DMS 273 treated with DMSO at 0.1 percent for 48 hours (cell line): Measurements from ENCODE around the gene PRKCE.
"Not testable (repeated sequence)": the region's sequence is repeated elsewhere in the genome, so short reads cannot be mapped to it uniquely, and the experiment has no call there.

Experiments
- DNase-seq: peaks from one replicate; lab custom pipeline; 2025; lab: John Stamatoyannopoulos, UW

Gene PRKCE

DNA sequence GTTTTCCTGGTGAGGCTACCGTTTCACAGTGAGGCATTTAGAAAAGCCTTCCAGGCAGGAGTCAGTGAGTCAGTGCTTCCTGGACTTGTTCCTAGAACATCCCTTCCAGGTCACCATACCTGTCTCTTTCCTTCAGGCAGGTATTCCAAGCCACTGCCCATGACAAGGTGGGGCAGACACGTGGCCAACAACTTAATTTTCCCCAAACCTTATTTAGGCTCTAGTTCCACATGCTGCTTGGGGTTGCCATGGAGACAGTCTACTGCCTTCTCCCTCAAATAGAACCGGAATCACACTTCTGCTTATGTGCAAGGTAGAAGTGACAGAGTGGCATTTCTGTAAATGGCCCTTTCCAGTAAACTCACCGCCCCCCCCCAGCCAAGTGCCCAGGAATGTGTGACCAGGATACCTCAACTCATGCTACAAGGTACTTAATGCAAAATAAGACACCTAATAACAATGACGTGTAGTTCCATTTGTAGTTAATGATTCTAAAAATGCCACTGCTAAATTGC lies 258.3 kb downstream of the PRKCE start:
- DNase-seq: no peak

DNA sequence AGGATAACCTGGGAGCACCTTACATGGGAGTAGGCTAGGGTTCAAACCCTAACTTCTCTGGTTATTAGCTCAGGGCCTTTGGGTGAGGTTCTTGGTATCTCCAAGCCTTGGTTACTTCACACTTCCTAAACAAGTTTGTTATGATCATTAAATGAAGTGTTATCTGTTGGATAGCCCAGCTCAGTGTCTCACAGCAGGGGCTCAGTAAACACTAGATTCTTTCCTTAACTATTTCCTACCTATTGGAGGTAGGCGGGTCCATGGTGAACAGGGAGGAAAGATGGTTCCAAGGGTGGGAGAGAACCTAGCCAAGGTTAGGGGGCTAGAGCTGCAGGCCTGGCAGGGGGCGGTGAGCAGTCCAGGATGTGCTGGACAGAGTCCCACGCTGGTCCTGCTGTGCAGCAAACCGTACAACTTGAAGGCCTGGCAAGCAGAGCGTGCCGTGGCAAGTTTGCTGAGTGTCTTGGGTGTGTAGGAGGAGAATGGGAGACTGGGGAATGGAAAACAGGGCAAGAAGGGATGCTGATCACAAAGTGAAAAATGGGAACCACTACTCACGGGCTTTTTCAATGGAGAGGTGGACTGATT lies 259.1 kb downstream of the PRKCE start:
- DNase-seq: no peak

DNA sequence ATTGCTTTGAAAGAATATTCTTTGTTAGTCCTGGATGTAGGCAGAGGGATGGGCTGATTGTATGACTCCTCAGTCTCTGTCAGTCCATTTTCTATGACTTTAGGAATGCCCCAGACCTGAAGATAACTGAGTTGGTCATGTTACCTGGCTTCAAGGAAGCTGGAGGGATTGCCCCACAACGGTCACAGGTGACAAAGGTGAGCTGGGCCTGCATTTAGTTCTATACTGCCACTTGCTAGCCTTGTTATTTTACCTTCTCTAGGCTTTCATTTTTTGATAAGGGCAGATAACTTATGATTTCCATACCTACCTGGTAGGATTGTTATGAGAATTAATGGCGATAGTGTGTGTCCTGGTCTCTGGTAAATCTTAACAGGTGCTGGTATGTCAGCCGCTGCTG lies 260.1 kb downstream of the PRKCE start:
- no peak for DNase-seq

DNA sequence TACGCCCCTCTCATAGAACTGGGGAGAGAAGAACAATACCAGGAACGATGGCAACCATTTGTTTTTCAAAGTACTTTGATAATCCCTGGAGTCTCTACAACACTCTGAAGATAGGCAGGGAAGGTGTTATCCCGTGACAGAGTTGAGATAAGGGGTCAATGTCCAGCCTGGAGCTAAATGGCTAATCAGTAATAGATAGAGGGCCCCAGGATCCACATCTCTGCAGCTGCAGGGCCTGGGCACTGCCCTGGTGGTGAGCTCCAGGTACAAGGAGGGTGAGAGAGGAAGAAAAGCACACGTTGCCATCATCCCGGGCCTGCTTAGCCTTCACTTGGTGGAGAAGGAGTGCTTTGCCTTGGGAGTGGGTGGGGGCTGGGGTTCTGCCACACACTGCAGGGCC lies 260.6 kb downstream of the PRKCE start:
- DNase-seq: no peak

DNA sequence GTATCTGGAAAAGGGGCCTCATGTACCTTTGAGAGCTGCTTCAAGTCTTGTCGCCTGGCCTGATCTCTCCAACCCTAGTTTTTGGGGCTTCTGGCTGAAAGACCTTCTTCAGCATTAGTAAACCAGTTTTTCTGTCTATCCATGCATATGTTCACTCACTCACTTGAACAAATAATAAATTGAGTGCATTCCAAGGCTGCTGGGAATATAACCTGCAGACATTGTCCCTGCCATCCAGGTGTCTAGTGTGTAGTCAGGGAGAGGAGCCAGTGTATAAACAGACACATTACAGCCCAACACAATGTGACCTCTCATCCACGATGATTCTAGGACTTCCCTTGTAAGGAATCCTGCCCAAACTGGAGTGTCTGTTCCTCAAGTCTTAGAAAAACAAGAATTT lies 262.1 kb downstream of the PRKCE start:
- DNase-seq: no peak

DNA sequence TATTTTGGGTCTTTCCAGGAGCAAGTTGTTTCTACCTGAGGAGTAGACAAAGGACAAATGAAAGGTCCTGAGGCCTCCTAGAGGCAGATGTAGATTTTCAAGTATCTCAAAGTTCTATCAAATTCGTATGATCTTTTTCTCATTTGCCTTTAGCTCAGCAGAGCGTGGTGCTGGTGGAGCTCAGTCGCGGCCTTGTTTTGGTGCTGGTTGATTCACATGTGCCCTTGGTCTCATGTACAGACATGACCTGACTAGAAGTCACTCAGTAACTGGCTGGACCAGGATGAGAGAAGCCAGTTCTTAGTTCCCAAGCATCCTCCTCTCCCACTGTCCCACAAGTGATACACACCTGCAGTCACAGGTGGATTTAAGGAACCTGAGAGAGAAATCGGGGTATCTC lies 264.0 kb downstream of the PRKCE start:
- no peak for DNase-seq

DNA sequence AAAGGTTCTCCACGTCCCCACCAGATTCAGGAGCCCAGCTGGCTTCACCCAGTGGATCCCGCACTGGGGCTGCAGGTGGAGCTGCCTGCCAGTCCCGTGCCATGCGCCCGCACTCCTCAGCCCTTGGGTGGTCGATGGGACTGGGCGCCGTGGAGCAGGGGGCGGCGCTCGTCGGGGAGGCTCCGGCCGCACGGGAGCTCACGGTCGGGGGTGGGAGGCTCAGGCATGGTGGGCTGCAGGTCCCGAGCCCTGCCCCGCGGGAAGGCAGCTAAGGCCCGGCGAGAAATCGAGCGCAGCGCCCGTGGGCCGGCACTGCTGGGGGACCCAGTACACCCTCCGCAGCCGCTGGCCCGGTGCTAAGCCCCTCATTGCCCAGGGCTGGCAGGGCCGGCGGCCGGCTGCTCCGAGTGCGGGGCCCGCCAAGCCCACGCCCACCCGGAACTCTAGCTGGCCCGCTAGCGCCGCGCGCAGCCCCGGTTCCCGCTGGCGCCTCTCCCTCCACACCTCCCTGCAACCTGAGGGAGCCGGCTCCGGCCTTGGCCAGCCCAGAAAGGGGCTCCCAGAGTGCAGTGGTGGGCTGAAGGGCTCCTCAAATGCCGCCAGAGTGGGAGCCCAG lies 266.2 kb downstream of the PRKCE start:
- DNase-seq: not testable (repeated sequence)

DNA sequence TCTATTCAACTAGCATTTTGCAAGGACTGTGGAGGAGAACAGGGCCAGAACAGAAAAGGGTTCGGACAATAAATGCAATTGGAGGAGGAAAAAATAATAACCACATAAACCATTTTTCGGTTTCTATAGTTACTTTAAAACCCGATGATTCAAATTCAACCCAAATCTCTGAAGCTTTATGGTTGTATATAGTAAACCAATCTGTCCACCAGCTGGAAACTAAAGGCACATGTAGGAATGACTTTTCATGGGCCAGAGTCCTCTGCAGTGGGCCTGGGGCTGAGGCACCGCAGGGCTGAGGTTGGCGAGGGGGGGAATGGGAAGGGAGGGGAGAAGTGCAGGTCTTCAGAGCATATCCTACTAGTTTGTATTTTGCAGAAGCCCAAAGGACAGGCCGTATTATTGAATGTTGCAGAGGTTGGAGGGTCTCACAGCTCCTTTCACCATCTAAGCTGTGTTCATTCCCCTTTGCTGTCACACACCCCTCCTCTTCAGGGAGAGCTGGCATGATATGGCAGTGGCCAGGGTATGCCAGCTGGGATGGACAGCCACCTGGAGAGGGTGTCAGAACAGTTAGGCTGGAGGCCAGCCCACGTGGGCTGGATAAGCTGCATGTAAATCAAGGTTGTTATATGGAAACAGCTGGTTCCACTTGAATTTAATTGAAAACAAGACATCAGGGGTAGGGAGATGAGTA lies 267.1 kb downstream of the PRKCE start:
- DNase-seq: peak; percentile 67

DNA sequence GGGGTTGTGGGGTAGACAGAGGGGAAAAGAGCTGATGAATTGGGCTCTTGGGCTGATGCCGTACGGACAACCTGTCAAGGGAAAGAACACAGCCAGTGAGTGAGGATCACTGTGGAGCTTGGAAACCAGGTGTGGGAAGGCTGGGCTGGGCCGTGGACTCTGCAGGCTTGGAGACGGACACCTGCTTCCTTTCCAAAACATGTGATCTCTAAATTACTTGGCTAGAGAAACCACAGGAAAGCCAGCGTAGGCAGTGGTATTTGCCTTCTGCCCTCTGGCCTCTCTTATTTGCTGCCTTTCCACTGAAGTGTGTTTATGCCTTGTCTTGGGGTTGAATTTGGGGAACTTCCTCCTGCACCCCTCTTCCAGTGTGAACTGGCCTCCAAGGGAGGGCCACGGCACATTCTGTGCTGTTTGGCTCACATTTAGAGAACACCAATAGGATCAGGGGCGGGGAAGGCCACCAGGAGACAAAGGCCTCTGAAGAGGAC lies 267.7 kb downstream of the PRKCE start:
- DNase-seq: no peak

DNA sequence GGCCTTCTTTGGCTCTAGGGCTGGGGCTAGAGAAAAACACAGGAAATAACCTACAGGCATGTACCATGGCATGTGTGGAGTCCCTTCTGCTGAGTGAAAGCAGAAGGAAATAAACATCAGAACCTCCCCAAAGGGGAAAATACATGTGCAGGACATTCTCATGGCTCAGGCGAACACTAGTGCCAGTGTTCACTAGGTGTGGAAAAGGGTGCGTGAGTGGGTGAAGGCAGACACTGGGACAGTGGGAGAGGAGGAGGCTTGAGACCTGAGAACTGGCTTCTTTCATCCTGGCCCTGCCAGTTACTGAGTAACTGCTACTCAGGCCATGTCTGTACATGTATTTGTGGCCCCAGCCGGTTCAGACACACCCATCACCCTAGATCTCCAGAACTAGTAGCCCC lies 268.2 kb downstream of the PRKCE start:
- no peak for DNase-seq

DNA sequence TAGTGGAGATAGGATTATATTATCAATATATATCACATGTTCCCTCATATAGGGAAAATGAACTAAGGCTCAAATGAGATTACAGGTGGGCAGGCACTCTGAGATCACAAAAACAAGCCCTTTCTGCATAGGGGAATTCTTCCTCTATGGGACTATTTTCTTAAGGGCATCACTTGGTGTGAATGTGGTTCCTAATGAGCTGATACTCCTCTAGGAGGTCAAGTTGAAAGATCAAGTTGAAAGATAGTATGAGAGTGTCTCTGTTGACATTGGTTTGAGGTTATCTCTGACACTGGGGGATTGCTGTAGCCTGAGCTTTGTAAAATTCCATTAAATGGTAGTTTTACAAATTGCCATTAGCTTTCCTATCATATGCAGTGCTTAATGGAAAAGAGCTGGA lies 270.4 kb downstream of the PRKCE start:
- DNase-seq: no peak

DNA sequence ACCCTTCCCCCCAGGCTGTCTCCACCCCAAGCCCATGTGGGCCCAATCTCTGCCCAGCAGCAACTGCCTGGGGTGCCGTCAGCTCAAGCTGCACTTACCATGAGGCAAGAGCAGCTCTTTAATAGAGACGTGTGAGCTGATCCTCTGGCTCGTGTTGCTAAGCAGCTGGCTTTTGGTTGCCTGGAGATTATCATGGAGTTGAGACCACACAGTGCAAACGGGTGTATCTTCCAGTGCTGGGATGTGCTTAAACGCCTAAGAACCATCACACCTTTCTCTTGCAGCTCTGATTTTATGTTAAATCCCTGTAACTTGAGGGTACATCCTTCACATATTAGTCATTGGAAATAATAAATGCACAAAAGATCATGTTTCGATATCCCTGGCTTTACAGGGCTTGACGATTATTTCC lies 271.1 kb downstream of the PRKCE start:
- peak; percentile 80 for DNase-seq

DNA sequence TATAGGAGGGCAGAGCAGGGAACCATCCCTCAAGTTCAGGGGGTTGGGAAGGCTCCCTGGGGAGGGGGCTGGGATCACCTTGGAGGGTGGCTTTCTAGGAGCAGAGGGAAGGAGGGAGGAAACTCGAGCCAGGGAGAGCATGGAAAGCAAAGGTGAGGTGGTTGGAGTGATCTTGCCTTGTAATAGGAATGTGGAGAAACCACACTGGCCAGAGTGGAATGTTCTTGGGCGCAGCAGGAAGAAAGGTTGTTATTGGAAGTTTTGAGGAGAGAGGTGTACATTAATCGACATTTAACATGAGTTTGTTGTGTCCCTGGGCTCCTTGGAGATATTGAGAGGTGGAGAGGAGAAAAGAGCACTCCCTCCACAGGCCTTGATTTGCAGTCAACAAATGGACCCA lies 272.2 kb downstream of the PRKCE start:
- no peak for DNase-seq

DNA sequence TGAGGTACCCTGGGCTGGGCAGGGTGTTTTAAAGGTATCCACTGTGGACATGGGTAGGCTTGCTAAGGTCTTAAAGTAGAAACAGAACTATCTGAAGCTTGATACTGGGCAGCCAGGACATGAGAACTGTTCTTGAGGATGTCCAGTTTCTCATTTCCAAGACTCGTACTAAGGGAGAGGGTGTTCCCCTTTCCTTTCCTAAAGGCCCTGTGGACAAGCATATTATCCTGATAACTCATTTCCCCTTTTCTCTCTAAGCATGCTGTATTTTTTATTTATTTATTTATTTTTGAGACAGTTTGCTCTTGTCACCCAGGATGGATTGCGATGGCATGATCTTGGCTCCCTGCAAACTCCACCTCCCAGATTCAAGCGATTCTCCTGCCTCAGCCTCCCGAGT lies 273.6 kb downstream of the PRKCE start:
- no peak for DNase-seq

DNA sequence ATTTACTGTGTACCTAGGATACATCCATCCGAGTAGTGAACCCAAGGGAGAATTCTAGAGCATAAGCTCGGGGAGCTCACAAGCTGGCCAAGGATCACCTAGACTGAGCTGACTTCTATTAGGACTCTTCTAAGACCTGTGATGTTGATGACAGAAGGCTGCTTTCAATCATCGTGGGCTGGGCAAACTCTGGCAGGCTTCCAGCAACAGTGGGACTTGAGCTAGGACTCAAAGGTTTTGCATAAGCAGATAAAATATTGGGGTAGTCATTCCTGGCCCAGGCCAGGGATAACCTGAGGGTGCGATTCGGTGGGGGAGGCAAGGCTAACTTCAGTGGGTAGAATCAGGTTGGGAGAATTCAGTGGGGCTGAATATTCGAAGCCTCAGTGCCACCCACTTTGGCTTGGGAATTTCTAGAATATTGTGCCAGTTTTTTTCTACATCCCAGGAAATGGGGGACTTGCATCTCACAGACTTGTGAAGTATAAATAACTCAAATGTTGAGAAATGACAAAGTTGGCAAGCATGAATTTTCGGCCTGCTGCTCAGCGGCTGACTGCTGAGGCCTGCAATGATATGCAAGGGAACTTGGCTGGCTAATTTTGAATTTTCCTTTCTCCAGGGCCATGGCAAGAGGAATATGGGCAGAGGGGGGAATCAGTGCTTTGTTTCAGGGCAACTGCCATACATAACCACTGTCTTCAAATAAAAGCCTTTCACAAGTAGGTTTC lies 274.3 kb downstream of the PRKCE start:
- DNase-seq: no peak

DNA sequence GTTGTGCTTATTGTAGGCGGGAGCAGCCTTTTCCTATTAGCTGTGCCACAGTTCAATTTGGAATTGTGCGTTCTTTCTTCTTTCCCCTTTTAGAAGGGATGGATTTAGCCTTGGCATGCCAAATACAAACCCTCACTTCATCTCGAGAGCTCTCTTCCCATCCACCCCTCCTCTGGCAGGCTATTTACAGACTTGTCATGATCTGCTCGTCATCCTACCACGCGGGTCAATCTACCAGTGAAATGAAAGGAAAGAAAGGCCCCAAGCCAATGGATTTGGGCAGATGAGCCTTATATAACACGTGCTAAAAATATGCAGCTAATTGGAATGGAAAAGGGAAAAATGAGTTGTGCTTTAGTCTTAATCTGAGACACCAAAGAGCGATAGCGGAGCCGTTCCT lies 277.5 kb downstream of the PRKCE start:
- DNase-seq: no peak

DNA sequence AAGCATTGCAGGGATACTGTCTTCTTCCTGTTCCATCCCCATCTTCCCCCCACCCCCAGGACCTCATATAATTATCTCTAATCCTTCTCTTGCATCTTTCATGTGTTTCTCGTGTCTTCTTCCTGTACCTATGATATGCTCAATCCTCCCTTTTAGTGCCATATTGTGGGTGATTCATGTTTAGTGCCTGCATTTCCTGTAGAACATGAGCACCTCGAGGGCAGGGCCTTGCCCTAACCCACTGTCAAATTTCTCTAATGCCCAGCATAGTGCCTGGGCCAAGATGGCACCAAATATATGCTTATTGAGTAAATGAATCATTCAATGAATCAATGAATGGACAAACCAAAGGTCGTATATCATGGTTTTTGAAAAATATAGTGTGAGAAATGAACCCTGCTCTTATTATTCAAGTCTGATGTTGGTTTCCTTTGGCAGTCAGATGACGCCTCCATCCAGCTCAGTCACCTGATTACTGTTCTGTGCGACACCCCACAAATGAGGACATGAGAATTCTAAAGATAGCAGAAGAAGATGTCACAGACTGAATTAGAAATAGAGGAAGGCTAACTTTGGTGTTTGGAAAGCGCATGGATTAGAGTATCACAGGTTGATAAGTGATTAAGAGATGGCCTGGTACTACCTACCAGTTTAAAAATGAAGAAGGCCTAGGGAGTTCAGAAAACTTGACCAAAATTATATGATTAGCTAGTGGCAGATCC lies 278.4 kb downstream of the PRKCE start:
- DNase-seq: no peak

DNA sequence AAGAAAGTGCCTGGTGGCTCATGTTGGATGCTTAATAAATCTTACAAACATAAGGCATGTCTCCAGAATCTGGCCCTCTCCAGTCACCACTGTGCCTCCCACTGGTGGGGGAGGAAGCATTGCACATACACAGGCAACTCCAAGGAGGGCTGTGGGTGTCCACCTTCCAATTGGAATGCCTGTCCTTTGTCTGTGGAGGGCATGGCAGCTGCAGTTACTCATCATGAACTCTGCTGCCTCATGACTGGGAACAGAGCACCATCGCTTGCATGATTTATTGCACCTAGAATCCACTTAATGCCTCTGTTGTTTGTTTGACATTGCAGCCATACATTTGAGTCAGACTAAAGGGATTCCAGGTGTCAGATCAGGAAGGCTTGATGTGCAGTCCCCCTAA lies 278.9 kb downstream of the PRKCE start:
- DNase-seq: no peak

DNA sequence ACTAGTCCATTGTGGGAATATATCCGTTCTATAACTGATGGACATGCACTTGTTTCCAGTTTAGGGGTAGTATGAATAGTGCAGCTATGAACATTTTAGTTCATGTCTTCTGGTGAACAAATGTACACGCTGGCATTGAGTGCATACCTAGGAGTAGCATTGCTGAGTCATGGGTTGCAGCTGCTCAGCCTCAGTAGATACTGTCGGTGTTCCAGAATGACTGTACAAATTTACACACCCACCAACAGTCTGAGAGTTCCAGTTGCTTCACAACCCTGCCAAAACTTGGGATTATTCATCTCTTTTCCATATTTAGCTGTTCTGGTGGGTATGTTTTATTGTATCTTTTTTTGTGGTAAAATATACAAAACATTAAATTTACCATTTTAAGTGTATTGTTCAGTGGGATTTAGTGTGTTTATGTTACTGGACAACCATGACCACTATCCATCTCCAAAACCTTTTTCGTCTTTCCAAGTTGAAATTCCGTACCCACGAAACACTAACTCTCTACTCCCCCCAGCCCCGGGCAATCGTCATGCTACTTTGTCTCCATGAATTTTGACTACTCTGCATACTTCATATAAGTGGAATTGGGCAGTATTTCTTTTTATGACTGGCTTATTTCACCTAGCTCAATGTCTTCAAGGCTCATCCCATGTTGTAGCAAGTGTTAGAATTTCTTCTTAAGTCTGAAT lies 281.0 kb downstream of the PRKCE start:
- DNase-seq: no peak

DNA sequence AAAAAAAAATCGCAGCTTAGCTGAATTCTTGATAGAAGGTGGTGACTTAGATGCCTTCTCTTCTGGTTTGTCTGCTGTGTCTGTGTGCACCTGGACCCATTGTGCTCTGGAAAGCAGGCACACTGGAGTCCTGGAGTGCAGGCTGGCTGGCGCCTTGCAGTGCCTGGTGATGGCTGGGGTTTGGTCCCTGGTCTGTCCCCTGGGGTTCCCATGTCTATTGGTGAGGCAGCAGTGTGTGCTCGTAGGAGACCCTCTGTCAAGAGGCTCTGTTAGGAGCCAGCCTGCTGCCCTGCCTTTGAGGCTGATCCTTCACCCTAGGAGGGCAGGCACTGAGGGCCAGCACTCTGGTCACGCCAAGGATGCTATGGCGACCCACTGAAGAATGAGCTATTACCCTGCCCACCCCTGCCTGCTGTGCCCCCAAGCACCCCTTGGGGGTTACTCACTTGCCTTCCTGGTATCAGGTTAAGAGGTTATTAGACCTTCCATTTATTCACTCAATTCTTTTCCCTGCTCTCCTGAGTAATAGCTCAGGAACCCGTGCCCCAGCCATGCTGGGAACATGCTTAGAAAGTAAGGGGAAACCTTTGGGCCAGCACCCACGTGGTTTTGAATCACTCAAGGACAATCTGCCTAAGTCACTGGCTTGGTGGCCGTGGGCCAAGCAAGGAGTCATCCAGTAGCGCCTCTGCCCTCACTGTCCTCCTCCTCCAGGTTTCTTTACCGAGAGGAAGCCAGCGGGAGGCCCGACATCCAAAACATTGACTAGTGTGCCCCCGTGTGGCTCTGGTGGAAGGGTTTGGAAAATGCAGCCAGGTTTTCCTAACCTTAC lies 284.5 kb downstream of the PRKCE start:
- peak; percentile 89 for DNase-seq

DNA sequence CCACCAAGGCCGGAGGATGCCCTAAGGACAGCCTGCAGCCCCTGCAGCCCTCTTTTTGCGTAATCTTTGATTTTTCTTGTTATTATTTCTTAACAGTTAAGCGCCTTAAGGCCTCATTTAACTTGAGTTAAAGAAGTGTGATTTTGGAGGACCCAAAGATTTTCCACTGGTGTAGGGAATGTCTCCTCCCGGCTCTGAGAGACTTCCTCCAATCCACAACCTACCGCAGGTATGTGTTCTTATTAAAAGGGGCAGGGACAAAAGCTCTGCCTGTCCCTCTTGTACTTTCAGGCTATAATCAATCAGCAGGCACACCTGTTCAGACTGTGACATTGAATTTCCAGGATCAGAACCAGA lies 285.1 kb downstream of the PRKCE start:
- DNase-seq: no peak
